ENCODE data around the gene SUCNR1.

Gene SUCNR1

GRCh38 chr3:151899996-151900395 lies 26.6 kb downstream of the SUCNR1 start:
- no peak for DNase-seq
- intact Hi-C loops (cut with DNase I) = no loop called here

GRCh38 chr3:151900460-151900859 lies 27.0 kb downstream of the SUCNR1 start:
- intact Hi-C loops (cut with DNase I) = no loop called here

GRCh38 chr3:151900884-151901643 lies 27.6 kb downstream of the SUCNR1 start:
- intact Hi-C loops (cut with DNase I) = no loop called here

More at GRCh38 chr3:151900460-151900859, 27.0 kb downstream of the SUCNR1 start:
- no peak for DNase-seq

GRCh38 chr3:151901644-151902285 lies 28.3 kb downstream of the SUCNR1 start:
- no peak for DNase-seq
- intact Hi-C loops (cut with DNase I) = no loop called here

More at GRCh38 chr3:151900884-151901643, 27.6 kb downstream of the SUCNR1 start:
- DNase-seq = no peak

GRCh38 chr3:151903501-151903991 lies 30.1 kb downstream of the SUCNR1 start:
- no peak for DNase-seq
- intact Hi-C loops (cut with DNase I) = no loop called here

- intact Hi-C loops (cut with DNase I) = no loop called here
- no peak for DNase-seq
Observed at GRCh38 chr3:151905647-151906046, 32.2 kb downstream of the SUCNR1 start.

- DNase-seq = no peak
- intact Hi-C loops (cut with DNase I) = no loop called here
Observed at GRCh38 chr3:151906751-151907150, 33.3 kb downstream of the SUCNR1 start.

GRCh38 chr3:151908399-151908798 lies 35.0 kb downstream of the SUCNR1 start:
- intact Hi-C loops (cut with DNase I) = no loop called here
- no peak for DNase-seq

GRCh38 chr3:151909681-151910405 lies 36.4 kb downstream of the SUCNR1 start:
- DNase-seq = no peak
- intact Hi-C loops (cut with DNase I) = no loop called here

- intact Hi-C loops (cut with DNase I) = no loop called here
- DNase-seq = no peak
Observed at GRCh38 chr3:151911462-151911861, 38.0 kb downstream of the SUCNR1 start.

- intact Hi-C loops (cut with DNase I) = no loop called here
- DNase-seq = no peak
Observed at GRCh38 chr3:151912028-151912427, 38.6 kb downstream of the SUCNR1 start.

GRCh38 chr3:151916781-151917180 lies 43.3 kb downstream of the SUCNR1 start:
- no peak for DNase-seq
- intact Hi-C loops (cut with DNase I) = no loop called here

GRCh38 chr3:151918253-151919029 lies 45.0 kb downstream of the SUCNR1 start:
- intact Hi-C loops (cut with DNase I) = no loop called here
- no peak for DNase-seq

- intact Hi-C loops (cut with DNase I) = no loop called here
- no peak for DNase-seq
Observed at GRCh38 chr3:151919030-151919328, 45.5 kb downstream of the SUCNR1 start.

- intact Hi-C loops (cut with DNase I) = no loop called here
- no peak for DNase-seq
Observed at GRCh38 chr3:151919446-151919845, 46.0 kb downstream of the SUCNR1 start.

GRCh38 chr3:151923901-151924300 lies 50.5 kb downstream of the SUCNR1 start:
- intact Hi-C loops (cut with DNase I) = no loop called here
- no peak for DNase-seq

- intact Hi-C loops (cut with DNase I) = no loop called here
Observed at GRCh38 chr3:151924753-151925152, 51.3 kb downstream of the SUCNR1 start.

GRCh38 chr3:151925419-151925818 lies 52.0 kb downstream of the SUCNR1 start:
- intact Hi-C loops (cut with DNase I) = no loop called here
- no peak for DNase-seq

More at GRCh38 chr3:151924753-151925152, 51.3 kb downstream of the SUCNR1 start:
- no peak for DNase-seq

- intact Hi-C loops (cut with DNase I) = no loop called here
- no peak for DNase-seq
Observed at GRCh38 chr3:151925876-151926275, 52.4 kb downstream of the SUCNR1 start.

GRCh38 chr3:151926956-151927355 lies 53.5 kb downstream of the SUCNR1 start:
- DNase-seq = no peak
- intact Hi-C loops (cut with DNase I) = no loop called here

All from posterior cingulate gyrus (tissue), 11 donors.